HG02840 (cell line): ENCODE results near the gene RNF151.
A peak's percentile ranks its signal among the peaks of the same experiment; 100 is the strongest.
"Not testable (repeated sequence)": the region's sequence is repeated elsewhere in the genome, so short reads cannot be mapped to it uniquely, and the experiment has no call there.

Experiments used
- ATAC-seq: cut with Tn5 transposase; IDR thresholded peaks from one replicate; pipeline ENCODE4 v1.9.1; 2021; ENCODE audit warnings: mild to moderate bottlenecking, moderate library complexity, moderate number of reproducible peaks; ENCODE audit not compliant: unreplicated experiment, low FRiP score

RNF151 gene

DNA sequence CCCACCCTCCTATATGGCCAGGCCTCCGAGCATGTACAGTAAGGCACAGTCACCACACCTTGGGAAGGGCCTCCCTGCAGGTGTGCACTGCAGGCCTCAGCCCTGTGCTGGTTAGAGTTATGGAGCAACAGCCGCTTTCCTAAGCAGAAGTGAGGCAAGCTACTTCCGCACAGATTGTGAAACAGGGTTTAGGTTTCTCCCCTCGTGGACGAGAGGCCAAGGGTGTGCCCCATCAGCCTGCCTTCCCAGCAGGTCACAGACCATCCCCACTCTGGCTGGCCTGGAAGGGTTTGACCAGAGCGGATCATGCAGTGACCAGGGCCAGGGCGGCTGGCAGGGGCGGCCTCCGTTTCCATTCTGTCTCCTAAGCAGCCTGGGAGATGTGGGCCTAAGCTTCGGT lies 28.3 kb upstream of the RNF151 start:
- ATAC-seq = no peak

DNA sequence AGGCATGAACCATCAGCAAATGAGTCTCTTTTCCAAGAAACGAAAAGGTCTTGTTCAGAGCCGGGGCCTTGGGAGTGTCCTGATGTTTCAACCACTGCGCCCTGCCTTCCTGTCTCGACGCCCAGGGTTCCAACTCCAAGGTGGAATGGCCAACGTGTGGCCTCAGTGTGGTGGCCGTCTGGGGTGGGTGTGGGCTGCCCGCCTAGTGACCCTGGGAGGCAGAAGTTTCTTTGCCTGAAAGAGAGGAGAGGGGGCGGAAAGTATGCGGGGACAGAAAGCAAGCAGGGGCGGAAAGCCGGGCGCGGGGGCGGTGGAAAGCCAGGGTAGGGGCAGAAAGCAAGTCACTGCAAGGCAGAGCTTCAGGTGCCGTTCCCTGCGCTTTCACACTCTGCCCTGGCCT lies 27.7 kb upstream of the RNF151 start:
- no peak for ATAC-seq

GRCh38 chr16:1939833-1940232 lies 26.8 kb upstream of the RNF151 start:
- not testable (repeated sequence) for ATAC-seq

DNA sequence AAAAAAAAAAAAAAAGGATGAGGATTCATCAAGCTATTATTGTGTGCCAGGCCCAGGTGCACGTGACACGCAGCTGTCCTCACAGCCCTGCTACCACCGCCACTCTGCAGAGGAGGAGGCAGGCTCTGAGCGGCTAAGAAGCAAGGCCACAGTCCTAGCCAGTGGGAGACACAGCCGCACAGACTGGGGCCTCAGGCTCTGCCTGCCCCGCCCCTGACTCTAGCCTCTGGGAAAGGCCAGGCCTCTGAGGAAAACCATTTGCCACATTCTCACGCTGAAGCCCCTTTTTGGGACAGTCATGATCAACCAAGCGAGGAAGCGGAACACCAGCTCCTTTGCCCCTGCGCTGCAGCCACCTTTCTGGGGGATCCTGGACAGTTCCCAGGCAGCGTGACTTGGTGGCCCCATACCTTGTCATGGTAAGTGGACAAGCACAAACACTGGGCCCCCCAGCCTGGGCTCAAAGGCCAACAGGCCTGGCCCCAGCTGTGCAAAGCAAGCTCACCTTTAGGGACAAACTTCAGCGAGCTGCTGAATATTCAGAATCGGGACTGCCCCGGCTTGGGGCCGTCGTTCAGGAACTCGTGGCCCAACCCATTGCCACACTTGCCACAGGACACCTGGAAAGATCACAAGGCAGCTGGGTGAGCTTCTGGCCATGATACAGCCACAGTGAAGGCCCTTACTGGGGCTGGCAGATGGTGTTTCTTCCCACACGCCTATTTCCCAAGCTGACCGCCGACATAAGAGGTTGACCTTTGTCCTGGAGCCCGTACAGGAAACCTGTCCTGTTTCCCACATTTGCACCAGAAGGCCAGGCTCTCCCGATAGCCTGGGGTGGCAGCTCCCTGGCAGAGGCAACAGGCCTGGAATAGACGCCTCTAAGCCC lies 26.1 kb upstream of the RNF151 start:
- ATAC-seq = no peak

DNA sequence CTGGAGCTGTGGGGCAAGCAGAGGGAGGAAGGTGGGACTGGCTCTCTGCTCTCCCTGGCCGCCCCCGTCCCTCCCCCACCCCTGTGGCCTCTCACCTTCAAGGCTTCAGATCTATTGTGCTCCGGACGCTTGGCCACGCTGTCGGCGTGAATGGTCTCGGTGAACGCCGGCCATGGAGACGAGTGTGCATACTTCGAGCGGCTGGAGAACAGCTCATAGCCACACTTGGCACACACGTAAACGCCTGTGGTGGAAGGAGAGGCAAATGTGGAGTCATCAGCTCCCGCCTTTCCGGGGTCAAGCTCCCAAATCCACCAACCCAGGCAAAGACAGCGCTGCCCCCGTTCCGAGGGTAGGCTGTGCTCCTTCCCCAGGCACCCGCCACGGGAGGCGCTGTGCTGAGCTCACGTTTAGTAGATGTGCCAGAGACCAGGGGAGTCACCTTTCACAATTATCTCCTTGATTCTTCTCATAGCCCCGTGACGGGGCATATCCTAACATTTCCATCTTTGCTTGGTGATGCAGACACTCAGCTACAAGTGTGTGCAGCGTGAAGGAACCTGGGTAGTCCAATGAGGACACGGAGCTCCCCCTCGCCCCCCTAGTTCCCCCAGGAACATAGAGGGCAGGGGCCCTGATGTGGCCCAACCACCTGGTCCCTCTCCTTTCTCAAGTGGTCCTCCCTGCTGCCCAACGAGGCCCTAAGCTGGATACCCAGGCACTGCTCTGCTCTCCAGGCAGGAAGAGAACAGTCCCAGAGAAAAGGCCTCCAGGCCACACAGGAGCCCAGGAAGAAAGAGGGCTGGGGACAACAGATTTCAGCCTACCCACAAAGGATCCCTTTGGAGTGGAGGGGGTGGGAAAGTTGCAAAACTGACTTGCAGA lies 25.3 kb upstream of the RNF151 start:
- ATAC-seq = no peak

- ATAC-seq = no peak
Measured at GRCh38 chr16:1942047-1942809, 24.4 kb upstream of the RNF151 start.

DNA sequence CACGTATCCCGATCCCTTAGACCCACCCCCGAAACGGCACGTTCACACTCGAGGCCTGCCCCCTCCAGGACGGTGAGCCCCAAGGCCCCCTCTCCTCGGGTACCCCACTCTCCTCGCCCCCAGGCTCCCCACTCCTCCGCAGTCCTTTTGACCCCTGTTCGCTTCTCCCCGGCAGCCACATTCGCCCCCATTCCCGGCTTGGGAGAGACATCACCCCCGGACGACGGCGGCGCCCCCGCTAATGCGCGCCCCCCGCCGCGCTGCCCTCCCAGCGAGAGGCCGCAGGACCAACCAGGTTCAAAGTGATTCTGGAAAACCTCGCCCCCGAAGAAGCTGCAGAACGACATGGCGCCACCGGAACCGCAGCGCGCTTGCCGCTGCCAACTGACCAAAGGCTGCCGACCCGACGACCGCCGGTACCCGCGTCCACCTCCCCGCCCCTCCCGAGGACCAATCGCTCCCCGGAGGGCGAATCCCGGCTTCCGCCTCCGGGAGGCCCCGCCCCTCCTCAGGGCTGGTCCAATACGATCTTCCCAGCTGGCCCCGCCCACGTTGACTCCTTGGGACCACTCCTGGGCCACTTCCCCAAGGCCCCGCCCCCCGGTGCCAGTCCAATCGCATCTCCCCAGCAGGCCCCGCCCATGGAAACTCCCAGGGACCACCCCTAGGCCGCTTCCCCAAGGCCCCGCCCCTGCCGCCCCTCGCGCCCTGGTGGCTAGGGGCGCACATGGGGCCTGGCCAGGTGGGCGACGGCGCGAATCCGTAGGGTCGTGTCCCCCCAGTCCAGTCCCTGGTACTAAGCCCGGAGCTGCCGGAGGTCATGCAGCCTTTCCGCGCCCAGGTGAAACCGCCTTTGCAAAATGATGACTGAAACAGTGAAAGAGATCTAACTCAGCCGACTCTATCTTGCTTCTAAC lies 23.6 kb upstream of the RNF151 start, which contains the start of gene MSRB1:
TSS of gene MSRB1 (minus strand) at position 390 of the 917 bp plus-strand sequence. CDS start at position 347, 43 bp downstream.
- ATAC-seq = peak; percentile 89

DNA sequence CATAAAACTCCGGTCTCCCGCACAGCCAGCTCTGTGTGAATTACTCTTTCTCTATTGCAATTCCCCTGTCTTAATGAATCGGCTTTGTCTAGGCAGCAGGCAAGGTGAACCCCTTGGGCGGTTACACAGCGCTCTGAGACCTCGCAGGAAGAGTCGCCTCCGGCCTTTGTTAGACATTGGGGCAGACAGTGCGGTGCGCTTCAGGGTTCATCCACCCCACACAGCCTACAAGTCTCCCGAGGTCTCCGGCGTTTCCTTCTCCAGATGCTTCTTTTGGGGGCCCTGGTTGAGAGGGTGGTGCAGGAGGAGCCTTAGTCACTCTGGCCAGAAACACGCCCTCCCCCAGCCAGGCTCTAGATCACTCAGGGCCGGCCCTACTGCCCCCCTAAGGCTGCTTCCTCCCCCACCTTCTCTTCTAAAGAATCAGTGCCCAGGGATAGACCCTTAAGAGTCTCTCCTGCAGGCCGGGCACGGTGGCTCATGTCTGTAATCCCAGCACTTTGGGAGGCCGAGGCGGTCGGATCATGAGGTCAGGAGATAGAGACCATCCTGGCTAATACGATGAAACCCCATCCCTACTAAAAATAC lies 21.9 kb upstream of the RNF151 start:
- ATAC-seq = no peak

DNA sequence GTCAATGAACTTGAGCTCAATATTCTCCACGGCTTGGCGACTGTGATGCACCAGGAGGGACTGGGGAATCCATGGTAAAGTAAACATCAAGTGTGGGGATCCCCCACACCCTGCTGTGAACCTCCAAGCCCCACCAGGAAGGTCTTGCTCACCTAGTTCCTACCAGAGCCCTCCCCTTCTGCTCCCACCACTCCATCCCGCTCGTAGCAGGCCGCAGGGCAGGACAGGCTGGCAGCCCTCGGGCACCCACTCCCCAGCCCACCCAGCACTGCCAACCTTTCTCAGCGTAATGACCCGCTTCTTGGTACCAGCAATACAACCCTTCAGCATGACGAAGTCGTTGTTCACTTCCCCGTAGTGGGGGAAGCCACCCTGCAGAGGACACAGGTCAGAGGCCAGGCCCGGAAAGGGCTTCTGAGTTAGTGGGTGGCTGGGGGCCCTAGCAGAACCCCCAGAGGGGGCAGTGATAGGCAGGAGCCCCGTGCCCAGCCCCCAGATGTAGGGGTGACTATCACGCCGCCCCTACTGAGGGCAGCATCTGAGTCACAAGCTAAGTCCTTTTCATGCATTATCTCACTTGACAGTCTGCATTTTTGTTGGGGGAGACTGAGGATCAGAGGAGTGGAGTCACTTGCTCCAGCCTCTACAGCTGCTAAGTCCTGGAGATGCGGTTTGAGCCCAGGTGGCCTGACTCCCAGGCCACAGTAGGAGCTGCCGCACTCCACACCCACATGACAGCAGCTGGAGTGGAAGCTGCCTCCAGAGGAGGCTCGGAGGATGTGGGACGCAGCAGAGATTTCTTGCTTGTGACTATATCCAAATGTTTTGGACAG lies 20.9 kb upstream of the RNF151 start:
- ATAC-seq = no peak

- no peak for ATAC-seq
Measured at GRCh38 chr16:1946495-1947368, 19.9 kb upstream of the RNF151 start.

GRCh38 chr16:1947369-1947670 lies 19.3 kb upstream of the RNF151 start:
- ATAC-seq = no peak

- ATAC-seq = no peak
Measured at GRCh38 chr16:1949507-1949906, 17.1 kb upstream of the RNF151 start.

DNA sequence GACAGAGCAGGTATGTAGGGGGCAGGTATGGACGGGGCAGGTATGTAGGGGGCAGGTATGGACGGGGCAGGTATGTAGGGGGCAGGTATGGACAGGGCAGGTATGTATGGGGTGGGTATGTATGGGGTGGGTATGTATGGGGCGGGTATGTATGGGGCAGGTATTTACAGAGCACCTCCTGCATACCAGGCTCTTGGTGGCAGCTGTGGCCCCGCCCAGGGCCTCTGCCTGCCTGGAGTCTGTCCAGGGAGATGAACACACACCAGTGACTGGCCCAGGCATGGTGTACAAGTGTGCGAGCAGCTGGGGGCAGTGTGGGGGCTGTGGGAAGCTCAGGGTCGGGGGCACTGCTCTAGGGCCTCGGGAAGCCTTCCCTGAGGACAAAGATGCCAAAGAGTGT lies 16.6 kb upstream of the RNF151 start:
- no peak for ATAC-seq

- ATAC-seq = no peak
Measured at GRCh38 chr16:1950559-1950958, 16.1 kb upstream of the RNF151 start.

- no peak for ATAC-seq
Measured at GRCh38 chr16:1953734-1954133, 12.9 kb upstream of the RNF151 start.

DNA sequence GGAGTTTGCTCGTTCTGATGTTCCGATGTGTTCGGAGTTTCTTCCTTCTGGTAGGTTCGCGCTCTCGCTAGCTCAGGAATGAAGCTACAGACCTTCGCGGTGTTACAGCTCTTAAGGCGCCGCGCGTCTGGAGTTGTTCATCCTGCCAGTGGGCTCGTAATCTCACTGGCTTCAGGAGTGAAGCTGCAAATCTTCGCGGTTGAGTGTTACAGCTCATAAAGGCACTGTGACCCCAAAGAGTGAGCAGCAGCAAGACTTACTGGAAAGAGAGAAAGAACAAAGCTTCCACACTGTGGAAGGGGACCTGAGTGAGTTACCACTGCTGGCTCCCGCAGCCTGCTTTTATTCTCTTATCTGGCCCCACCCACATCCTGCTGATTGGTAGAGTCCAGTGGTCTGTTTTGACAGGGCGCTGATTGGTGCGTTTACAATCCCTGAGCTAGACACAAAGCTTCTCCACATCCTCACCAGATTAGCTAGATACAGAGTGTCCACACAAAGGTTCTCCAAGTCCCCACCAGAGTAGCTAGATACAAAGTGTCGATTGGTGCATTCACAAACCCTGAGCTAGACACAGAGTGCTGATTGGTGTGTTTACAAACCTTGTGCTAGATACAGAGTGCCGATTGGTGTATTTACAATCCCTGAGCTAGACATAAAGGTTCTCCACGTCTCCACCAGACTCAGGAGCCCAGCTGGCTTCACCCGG lies 9.1 kb upstream of the RNF151 start:
- ATAC-seq = not testable (repeated sequence)

- ATAC-seq = not testable (repeated sequence)
Measured at GRCh38 chr16:1958143-1958491, 8.5 kb upstream of the RNF151 start.
